Panc1 (cell line): ENCODE measurements around the gene DRD5.
"Not testable (repeated sequence)": the region's sequence is repeated elsewhere in the genome, so short reads cannot be mapped to it uniquely, and the experiment has no call there.

Source experiments
- POLR2AphosphoS5 ChIP-seq: IDR thresholded peaks from 2 replicates; pipeline ENCODE4 v1.6.1; 2012; ENCODE audit warnings: mild to moderate bottlenecking, low read depth, low read length, moderate library complexity
- REST ChIP-seq, 2 experiments: IDR thresholded peaks; 2 replicates each; pipeline ENCODE4 v1.6.1; 2011 to 2012; ENCODE audit warnings: low read depth in 2 of 2, control low read depth in 1 of 2, low read length in 1 of 2, mild to moderate bottlenecking in 1 of 2, moderate library complexity in 1 of 2; ENCODE audit not compliant: insufficient read depth in 1 of 2

- not testable (repeated sequence) for TF ChIP-seq REST (IDR thresholded peaks at IDR 0.05; ENCODE audit: insufficient read depth in 1 of 2, low read depth in 2 of 2, low read length in 1 of 2); POLR2AphosphoS5
Observed at GRCh38 chr4:9732256-9732655, 49.2 kb upstream of the DRD5 start.
